NCI-H82 treated with DMSO at 0.1 percent for 48 hours (cell line): ENCODE measurements around the gene ASB13.
A peak's percentile ranks its signal among the peaks of the same experiment; 100 is the strongest.

Experiments used
- DNase-seq: peaks from one replicate; lab custom pipeline; 2025; ENCODE audit not compliant: unreplicated experiment; lab: John Stamatoyannopoulos, UW

Gene ASB13, protein sequence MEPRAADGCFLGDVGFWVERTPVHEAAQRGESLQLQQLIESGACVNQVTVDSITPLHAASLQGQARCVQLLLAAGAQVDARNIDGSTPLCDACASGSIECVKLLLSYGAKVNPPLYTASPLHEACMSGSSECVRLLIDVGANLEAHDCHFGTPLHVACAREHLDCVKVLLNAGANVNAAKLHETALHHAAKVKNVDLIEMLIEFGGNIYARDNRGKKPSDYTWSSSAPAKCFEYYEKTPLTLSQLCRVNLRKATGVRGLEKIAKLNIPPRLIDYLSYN

DNA sequence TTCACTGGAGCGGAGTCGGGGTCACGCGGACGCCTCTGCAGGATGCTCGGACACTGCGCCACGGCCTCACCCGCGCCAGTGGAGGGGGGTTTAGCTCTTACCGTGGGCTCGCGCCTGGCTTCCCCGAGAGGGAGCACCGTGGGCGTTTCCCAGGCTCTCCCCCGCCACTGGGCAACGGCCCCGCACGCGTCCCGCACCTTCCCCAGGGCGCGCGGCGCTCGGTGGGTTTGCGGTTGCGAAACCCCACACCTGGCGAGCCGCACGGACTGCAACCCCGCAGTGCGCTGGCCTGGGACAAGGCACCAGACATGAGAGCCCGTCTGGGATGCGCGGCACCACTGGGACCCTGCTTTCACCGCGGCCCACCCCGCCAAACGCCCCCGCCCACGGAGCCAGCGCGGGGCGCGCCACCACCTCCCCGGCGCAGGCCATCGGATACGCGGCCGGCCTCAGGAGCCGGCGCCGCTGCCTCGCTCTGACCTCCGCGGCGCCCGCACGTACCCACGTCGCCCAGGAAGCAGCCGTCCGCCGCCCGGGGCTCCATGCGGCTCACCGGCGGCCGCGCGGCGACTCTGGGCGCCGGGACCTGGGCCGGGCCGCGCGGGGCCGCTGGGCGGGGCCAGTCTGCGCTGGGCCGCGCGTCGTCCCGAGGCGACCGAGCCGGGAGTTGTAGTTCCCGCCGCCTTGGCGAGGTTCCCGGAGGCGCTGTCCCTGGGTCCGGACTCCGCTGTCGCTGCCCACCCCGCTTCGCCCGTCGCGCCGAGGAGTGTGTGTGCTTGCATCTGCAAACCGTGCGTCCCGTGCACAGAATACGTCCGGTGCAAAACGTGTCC, at the start of gene ASB13:
TSS of gene ASB13 (minus strand) at position 588 of the 833 bp plus-strand sequence. CDS start at position 544, 44 bp downstream.
- no peak for DNase-seq

DNA sequence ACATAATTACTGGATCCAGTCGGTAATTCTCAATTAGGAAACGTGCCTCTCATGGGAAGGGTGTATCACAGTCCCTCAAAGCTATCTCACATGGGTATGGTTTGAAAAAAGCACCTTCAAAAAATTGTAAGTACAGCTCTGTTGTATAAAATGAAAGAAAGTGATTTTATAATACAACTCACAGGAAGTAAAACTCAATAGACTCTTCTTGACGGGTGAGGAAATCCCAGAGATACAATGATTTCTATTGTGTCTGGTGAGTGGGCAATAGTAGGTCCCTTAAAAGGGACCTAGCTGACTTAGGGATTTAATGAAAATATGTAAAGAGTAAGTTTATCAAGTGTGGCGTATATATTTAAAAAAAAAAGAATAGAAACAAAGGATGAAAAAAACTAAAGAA, 45.2 kb upstream of the ASB13 start:
- no peak for DNase-seq

DNA sequence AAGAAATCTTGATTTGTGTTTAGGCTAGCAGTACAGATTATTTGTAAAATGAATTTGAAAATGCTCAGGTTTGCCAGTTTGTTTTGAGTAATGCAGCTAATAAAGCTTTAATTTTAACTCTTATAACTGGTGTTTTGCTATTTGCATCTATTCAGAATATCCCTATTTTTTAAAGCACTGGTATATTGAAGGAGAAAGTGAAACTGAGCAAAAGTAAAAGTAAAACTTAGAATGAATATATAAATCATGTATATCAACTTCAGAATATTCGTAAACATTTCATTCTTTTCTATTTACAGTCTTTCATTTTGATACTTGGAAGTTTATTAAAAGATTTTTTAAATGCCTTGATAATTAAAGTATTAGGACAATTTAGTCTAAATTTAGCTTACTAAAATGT, 44.5 kb upstream of the ASB13 start:
- DNase-seq = no peak

- DNase-seq = no peak
Measured at GRCh38 chr10:5709865-5710264, 43.5 kb upstream of the ASB13 start.

DNA sequence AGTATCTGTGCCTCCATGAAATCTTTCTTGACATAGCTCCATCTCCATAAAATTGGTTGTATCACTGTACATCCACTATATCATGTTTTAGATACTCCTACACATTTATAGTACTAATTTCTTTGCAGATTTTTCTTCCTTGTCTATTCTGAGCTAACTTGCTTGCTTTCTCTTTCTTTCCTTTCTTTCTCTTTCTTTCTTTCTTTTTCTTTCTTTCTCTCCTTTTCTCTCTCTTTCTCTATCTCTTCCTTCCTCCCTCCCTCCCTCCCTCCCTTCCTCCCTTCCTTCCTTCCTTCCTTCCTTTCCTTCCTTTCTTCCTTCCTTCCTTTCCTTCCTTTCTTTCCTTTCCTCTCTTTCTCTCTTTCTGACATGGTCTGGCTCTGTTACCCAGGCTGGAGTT, 42.0 kb upstream of the ASB13 start:
- no peak for DNase-seq

- DNase-seq = no peak
Measured at GRCh38 chr10:5698062-5698461, 31.7 kb upstream of the ASB13 start.

DNA sequence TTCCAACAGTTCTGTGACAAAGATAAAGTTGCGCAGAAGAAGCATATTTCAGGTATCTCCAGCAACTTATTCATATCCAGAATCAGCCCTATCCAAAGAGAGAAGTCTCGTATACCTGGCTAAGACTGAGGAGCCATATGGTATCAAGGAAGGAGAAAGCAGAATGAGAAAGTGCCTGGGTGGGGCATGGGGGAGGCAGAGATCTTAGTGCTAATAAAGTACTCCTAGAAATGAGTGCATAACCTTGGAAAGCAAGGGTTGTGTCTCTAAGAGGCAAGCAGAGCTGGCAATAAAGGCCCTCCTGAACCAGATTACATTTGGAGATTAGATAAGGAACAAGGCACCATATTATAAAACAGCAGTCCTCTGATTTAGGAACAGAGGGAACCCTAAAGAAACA, 30.9 kb upstream of the ASB13 start:
- no peak for DNase-seq

DNA sequence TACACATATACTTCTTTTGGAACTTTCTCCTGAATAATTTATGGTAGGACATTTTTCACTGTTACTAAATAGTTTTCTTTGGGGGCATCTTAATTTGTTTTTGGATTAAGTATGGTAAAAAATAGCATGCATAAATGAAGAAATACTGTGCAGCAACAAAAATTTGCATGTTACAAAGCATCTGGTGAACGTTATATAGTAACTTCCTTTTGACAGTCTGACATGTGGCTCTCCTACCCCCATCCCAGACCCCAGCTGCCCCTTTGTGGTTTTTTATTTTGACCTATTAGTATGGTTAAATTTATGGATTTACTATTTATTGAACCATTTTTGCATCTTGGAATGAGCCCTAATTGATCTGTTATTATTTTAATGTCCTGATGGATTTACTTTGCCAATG, 28.2 kb upstream of the ASB13 start:
- DNase-seq = no peak

GRCh38 chr10:5692461-5693358, 26.3 kb upstream of the ASB13 start:
- no peak for DNase-seq

GRCh38 chr10:5691786-5692185, 25.4 kb upstream of the ASB13 start:
- DNase-seq = no peak

DNA sequence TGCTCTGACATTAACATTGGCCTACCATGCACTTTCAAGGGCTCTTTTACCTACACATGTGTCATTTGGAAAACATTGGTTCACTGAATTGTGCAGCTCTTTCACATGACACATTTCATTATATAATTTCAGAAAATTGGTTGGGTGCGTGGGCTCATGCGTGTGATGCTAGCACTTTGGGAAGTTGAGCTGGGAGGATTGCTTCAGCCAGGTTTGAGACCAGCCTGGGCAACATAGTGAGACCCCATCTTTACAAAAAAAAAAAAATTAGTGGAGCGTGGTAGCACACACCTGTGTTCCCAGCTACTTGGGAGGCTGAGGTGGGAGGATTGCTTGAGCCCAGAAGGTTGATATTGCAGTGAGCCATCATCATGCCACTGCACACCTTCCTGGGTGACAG, 22.2 kb upstream of the ASB13 start:
- DNase-seq = no peak

DNA sequence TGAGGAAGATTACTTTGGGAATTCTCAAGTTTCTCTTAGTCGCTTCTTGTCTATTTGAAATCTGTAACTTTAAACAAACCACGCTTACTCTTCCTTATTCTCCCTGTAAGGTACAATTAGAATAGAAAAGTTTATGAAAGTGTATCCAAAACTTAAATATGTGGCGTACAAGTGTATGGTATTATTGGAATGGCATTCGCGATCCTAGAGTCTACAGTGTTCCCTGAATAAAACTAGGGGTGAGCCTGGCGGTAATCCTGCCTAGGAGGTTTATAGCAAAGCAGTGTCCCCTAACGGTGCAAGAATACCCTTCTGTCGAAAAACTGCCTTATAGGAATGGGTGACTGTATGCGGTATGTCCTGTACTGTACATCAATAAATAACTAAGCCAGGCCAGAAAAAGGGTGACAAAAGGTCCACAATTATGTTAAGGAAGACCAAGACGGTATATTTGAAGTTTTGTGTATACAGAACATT, 19.4 kb upstream of the ASB13 start:
- DNase-seq = no peak

GRCh38 chr10:5684971-5685763, 18.8 kb upstream of the ASB13 start:
- DNase-seq = no peak

DNA sequence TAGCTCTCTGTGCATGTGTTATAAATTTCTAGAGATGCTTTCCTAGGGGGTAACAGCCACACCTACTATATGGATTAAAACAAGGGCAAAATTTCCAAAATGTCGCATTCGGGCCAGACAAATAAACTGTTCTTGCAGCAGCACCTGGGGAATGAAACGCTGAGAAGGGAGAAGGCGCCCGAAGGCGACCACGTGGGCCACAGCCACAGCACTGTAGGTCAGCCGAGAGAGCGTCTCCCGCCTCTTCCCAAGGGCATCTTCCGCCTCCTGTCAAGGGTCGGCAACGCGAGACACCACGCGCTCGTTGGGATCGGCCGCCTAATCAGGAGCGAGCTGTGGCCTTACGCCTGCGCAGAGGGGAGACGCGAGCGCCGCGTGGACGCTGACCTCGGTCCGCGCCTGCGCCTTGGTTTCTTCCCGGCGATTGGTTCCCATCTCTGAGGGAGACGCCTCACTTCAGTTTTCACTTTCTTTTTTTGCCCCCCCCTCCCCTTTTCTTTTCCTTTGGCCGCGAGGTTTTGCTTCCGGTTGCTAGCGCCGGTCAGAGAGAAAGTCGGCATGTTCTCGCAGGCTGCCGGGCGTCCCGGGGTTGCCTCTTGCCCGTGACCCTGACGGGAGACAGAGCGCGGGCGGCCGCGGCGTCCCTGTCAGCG, 18.0 kb upstream of the ASB13 start, which contains the start of gene TASOR2:
TSS of gene TASOR2 (plus strand) at position 521 of the 653 bp plus-strand sequence. CDS start 35,805 bp downstream, outside the sequence.
- peak; percentile 80 for DNase-seq

GRCh38 chr10:5683065-5683464, 16.7 kb upstream of the ASB13 start:
- DNase-seq = no peak

- no peak for DNase-seq
Measured at GRCh38 chr10:5681930-5682329, 15.5 kb upstream of the ASB13 start.

DNA sequence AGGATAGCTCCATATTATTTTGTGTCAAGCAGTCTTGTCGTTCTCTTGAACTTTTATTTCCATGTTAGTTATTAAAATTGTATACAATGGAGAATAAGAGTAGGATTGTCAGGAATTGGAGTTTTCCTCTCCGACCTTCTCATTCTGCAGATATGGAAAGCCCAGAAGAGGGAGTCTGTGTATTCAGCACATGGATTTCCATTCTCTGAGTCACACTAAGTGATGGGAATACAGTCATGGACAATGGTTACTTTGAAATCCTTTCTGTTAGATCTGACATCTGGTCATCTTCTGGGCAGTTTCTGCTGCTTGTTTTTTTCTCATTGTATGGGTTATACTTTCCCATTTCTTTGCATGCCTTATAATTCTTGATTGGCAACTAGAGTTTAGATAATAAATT, 13.2 kb upstream of the ASB13 start:
- no peak for DNase-seq

DNA sequence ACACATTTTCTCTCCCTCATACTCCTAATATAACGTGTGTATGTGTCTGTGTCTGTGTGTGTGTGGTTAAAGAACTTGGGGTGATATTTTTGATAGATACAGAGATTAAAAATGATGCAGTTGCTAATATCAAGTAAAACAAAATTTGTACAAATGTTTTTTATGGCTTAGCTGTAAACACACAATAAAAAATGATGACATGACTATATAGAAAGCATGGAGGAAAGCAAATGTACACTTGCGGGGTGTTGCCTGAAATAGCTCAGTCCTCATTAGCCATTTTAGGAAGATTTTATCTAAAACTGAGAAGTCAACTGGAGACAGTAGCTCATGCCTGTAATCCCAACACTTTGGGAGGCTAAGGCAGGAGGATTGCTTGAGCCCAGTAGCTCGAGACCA, 12.6 kb upstream of the ASB13 start:
- DNase-seq = no peak

GRCh38 chr10:5678397-5679036, 12.1 kb upstream of the ASB13 start:
- DNase-seq = no peak
